HG02852 (cell line): ENCODE results near the gene ABCD4.

Experiments used
- ATAC-seq: cut with Tn5 transposase; IDR thresholded peaks from one replicate; pipeline ENCODE4 v1.9.1; 2021; ENCODE audit warnings: mild to moderate bottlenecking, moderate library complexity; ENCODE audit not compliant: unreplicated experiment

ABCD4 gene

DNA sequence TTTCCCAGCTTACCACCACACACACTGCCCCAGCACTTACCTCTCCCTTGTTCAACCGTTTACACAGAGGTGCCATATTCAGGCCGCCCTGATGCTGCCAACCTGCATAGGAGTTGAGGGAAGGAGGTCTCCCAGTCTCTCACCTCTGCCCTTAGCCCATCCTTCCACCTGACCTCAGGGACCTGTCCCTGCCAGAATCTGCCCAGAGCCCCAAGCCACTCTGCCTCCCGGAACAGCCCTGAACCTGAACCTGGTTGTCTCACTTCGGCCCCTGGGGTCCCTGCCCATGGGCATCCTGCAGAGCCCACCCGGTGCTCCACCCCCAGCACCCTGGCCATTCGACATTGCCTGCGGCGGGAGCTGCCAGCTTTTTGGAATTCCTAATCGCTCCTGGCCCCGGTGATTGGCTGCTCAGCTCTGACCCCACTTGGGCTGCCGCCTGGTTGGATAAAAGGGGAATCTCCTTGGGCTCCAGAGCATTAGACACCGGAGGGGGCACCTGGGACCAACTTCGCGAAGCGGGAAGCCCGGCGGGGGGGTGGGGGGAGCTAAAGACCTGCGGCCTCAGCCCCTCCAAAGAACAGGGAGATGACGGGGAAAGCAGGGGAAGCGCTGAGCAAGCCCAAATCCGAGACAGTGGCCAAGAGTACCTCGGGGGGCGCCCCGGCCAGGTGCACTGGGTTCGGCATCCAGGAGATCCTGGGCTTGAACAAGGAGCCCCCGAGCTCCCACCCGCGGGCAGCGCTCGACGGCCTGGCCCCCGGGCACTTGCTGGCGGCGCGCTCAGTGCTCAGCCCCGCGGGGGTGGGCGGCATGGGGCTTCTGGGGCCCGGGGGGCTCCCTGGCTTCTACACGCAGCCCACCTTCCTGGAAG, 63.5 kb downstream of the ABCD4 start, which contains the start of gene VSX2:
Gene VSX2, plus strand, starts transcription at position 476 of the 874 bp plus-strand sequence. Its CDS starts 113 bp downstream, at position 589.
- no peak for ATAC-seq

DNA sequence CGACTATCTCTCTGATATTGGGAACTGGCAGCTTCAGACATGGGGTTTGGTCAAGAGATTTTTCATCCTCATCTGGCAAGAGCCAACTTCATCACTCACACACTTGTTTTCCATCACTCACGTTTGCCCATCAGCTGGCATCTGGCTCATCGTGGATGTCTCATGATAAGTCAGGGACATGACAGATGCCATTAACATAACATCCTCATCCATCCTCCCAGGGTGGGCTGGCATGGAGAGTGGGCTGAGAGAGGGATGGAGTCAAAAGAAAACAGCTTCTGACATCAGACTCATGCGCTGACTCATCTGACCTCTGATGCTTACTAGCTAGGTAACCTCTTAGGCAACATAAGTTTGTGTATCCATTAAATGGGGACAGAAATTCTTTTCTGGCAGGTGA, 65.3 kb downstream of the ABCD4 start:
- ATAC-seq, result no peak
